HG03342 (cell line): ENCODE results near the gene UNC13A.
A peak's percentile ranks its signal among the peaks of the same experiment; 100 is the strongest.

Experiments used
- ATAC-seq: cut with Tn5 transposase; IDR thresholded peaks from one replicate; pipeline ENCODE4 v1.9.1; 2021; ENCODE audit warnings: mild to moderate bottlenecking, moderate library complexity; ENCODE audit not compliant: unreplicated experiment

The UNC13A gene

GRCh38 chr19:17687857-17688784 lies at the start of gene UNC13A:
Gene UNC13A, minus strand, starts transcription at chr19:17688354. Its CDS starts 155 bp downstream, at chr19:17688199.
- no peak for ATAC-seq

GRCh38 chr19:17737690-17738153 lies 49.6 kb upstream of the UNC13A start:
- no peak for ATAC-seq

GRCh38 chr19:17735410-17735809 lies 47.3 kb upstream of the UNC13A start:
- no peak for ATAC-seq

GRCh38 chr19:17734146-17734545 lies 46.0 kb upstream of the UNC13A start:
- ATAC-seq = no peak

GRCh38 chr19:17733127-17733526 lies 45.0 kb upstream of the UNC13A start:
- no peak for ATAC-seq

GRCh38 chr19:17727843-17728242 lies 39.7 kb upstream of the UNC13A start:
- ATAC-seq = no peak

GRCh38 chr19:17726964-17727773 lies 39.0 kb upstream of the UNC13A start:
- no peak for ATAC-seq

GRCh38 chr19:17726136-17726741 lies 38.1 kb upstream of the UNC13A start:
- ATAC-seq = no peak

GRCh38 chr19:17725422-17726078 lies 37.4 kb upstream of the UNC13A start:
- no peak for ATAC-seq

GRCh38 chr19:17724655-17725054 lies 36.5 kb upstream of the UNC13A start:
- ATAC-seq = no peak

GRCh38 chr19:17722655-17723240 lies 34.6 kb upstream of the UNC13A start:
- no peak for ATAC-seq

GRCh38 chr19:17721821-17722220 lies 33.7 kb upstream of the UNC13A start:
- no peak for ATAC-seq

GRCh38 chr19:17721111-17721628 lies 33.0 kb upstream of the UNC13A start:
- no peak for ATAC-seq

GRCh38 chr19:17720440-17720839 lies 32.3 kb upstream of the UNC13A start:
- ATAC-seq = no peak

- ATAC-seq = no peak
Observed at GRCh38 chr19:17719730-17720400, 31.7 kb upstream of the UNC13A start.

GRCh38 chr19:17718947-17719711 lies 31.0 kb upstream of the UNC13A start, which contains the start of gene MAP1S:
Gene MAP1S, plus strand, starts transcription at chr19:17719480. Its CDS starts 23 bp downstream, at chr19:17719503.
- peak; percentile 55 for ATAC-seq

- no peak for ATAC-seq
Observed at GRCh38 chr19:17718550-17718946, 30.4 kb upstream of the UNC13A start.

- no peak for ATAC-seq
Observed at GRCh38 chr19:17716309-17716929, 28.3 kb upstream of the UNC13A start.
